ENCODE results near the gene TRIM47.

DNA sequence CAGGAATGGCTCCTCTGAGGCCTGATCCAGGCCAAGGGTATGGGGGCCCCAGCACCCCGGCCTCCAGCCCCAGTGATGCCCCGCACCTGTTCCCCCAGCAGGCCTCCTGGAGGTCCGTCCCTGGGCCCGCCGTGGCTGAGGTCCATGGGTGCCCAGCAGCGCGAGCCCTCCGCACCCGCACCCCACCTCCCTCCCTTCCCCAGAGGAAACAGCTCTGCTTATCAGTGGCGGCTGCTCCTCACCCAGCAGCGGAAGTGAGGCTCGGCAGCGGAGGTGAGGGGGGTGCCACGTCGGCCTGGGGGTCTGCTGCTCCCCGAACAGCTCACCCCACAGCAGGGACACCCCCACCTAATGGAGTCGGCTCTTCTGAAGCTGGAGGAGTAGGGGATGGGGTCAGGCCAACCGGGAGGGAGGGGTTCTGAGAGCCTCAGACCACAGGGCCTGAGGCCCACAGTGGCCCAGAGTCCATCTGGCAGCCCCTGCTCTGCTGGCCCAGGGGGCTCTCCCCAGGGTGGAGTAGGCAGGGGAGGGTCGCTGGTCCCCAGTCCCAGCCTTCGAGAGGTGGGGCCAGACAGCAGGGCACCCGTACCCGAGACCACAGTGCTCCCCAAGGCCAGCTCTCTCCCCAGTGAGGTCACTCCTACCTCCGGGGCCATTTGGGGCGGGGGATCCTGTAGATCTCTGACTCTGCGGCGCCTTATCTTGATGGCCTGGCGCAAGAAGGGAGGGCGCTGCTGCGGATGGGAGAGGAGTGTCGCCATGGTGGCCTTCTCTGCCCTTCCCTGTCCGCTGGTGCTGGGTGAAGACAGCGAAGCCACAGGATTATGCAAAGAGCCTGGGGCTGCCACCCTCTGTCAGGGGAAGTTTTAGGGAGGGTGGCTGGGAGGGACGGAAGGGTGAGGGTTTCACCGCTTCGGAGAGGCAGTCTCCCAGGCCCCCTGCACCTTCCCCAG, 34.5 kb downstream of the TRIM47 start, which contains the start of gene UNC13D:
- TF ChIP-seq, protein P1, sequence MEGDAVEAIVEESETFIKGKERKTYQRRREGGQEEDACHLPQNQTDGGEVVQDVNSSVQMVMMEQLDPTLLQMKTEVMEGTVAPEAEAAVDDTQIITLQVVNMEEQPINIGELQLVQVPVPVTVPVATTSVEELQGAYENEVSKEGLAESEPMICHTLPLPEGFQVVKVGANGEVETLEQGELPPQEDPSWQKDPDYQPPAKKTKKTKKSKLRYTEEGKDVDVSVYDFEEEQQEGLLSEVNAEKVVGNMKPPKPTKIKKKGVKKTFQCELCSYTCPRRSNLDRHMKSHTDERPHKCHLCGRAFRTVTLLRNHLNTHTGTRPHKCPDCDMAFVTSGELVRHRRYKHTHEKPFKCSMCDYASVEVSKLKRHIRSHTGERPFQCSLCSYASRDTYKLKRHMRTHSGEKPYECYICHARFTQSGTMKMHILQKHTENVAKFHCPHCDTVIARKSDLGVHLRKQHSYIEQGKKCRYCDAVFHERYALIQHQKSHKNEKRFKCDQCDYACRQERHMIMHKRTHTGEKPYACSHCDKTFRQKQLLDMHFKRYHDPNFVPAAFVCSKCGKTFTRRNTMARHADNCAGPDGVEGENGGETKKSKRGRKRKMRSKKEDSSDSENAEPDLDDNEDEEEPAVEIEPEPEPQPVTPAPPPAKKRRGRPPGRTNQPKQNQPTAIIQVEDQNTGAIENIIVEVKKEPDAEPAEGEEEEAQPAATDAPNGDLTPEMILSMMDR (IDR thresholded peaks at IDR 0.05) = no peak
- TF ChIP-seq POLR2A (IDR thresholded peaks at IDR 0.05) = no peak
